ENCODE data around the gene EHD2.
"Not testable (repeated sequence)": the region's sequence is repeated elsewhere in the genome, so short reads cannot be mapped to it uniquely, and the experiment has no call there.

The EHD2 gene

GRCh38 chr19:47725759-47726401, 12.7 kb downstream of the EHD2 start:
- no peak for DNase-seq
- no peak for TF ChIP-seq CTCF (IDR thresholded peaks at IDR 0.05)
- H3K4me3 Mint-ChIP-seq, result no peak overlapping the region
- H3K4me1 Mint-ChIP-seq, result peaks cover 13% of the 10 kb centered on the region
- H3K9me3 Mint-ChIP-seq, result no peaks in the 10 kb centered on the region
- peaks cover 24% of the 10 kb centered on the region for H3K27me3 Mint-ChIP-seq (ENCODE audit: low read depth, poor library complexity)
- no peak overlapping the region for H3K27ac Mint-ChIP-seq
- H3K36me3 Mint-ChIP-seq (ENCODE audit: low read depth), result no peaks in the 10 kb centered on the region

GRCh38 chr19:47726467-47726866, 13.2 kb downstream of the EHD2 start:
- Mint-ChIP-seq H3K27me3 (ENCODE audit: low read depth, poor library complexity) (peaks cover 26% of the 10 kb centered on the region), H3K36me3 (ENCODE audit: low read depth) (no peaks in the 10 kb centered on the region), H3K27ac (no peak overlapping the region), H3K9me3 (no peaks in the 10 kb centered on the region), H3K4me3 (no peak overlapping the region), H3K4me1 (peaks cover 12% of the 10 kb centered on the region)
- DNase-seq, result no peak
- no peak for TF ChIP-seq CTCF (IDR thresholded peaks at IDR 0.05)

GRCh38 chr19:47728295-47728694, 15.1 kb downstream of the EHD2 start:
- not testable (repeated sequence) for H3K27ac Mint-ChIP-seq; H3K36me3 Mint-ChIP-seq (ENCODE audit: low read depth); H3K9me3 Mint-ChIP-seq; DNase-seq; H3K4me3 Mint-ChIP-seq
- peaks cover 27% of the 10 kb centered on the region for H3K27me3 Mint-ChIP-seq (ENCODE audit: low read depth, poor library complexity)
- H3K4me1 Mint-ChIP-seq, result peaks cover 12% of the 10 kb centered on the region

- no peak for DNase-seq
- Mint-ChIP-seq H3K27me3 (ENCODE audit: low read depth, poor library complexity) (peaks cover 32% of the 10 kb centered on the region), H3K27ac (no peak overlapping the region), H3K36me3 (ENCODE audit: low read depth) (no peaks in the 10 kb centered on the region), H3K4me1 (peaks cover 12% of the 10 kb centered on the region), H3K9me3 (no peaks in the 10 kb centered on the region), H3K4me3 (peak overlapping the region; percentile 83)
- no peak for TF ChIP-seq CTCF (IDR thresholded peaks at IDR 0.05)
Measured at GRCh38 chr19:47729468-47729798, 16.2 kb downstream of the EHD2 start.

GRCh38 chr19:47729799-47730520, 16.7 kb downstream of the EHD2 start:
- Mint-ChIP-seq H3K36me3 (ENCODE audit: low read depth) (no peaks in the 10 kb centered on the region), H3K4me1 (peaks cover 12% of the 10 kb centered on the region), H3K9me3 (no peaks in the 10 kb centered on the region), H3K27me3 (ENCODE audit: low read depth, poor library complexity) (peaks cover 32% of the 10 kb centered on the region), H3K4me3 (peak overlapping the region; percentile 83), H3K27ac (no peak overlapping the region)
- no peak for TF ChIP-seq CTCF (IDR thresholded peaks at IDR 0.05)
- DNase-seq, result peak; percentile 79

- no peak for TF ChIP-seq CTCF (IDR thresholded peaks at IDR 0.05)
- peaks cover 12% of the 10 kb centered on the region for H3K4me1 Mint-ChIP-seq
- H3K9me3 Mint-ChIP-seq, result no peaks in the 10 kb centered on the region
- no peaks in the 10 kb centered on the region for H3K36me3 Mint-ChIP-seq (ENCODE audit: low read depth)
- H3K4me3 Mint-ChIP-seq, result peak overlapping the region; percentile 83
- peaks cover 37% of the 10 kb centered on the region for H3K27me3 Mint-ChIP-seq (ENCODE audit: low read depth, poor library complexity)
- no peak overlapping the region for H3K27ac Mint-ChIP-seq
- no peak for DNase-seq
Measured at GRCh38 chr19:47730521-47730889, 17.3 kb downstream of the EHD2 start.
